ENCODE results near the gene NAV3. TPM values are rescaled to one million over a fixed set of nuclear protein-coding genes. Genes with fewer than 3 reads are reported as not detected.

The NAV3 gene
- total and polyA plus RNA-seq, 2 experiments from 2014 or later = 4.0 to 12.0 TPM

DNA sequence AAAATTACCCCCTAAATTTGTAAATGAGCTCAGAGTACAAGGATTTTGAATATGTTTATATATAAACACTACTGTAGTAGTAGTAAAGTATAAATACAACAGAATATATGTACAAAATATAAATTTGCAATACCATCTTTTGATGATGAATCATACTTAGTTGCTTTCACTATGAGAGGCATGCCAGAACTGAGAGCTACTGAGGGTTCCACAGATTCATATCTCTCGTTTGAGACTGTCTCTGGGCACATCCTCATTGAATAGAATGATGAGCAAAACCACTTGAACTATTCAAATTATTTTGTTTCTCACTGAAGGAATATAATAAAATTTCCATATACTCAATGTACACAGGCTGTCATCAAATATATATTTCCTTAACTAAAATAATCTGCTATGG is 417.6 kb downstream of the NAV3 start (continued):
- TF ChIP-seq POLR2AphosphoS5 (IDR thresholded peaks at IDR 0.05; ENCODE audit: low read depth) (no peak), CREB1 (CRISPR knock-in tag; IDR thresholded peaks at IDR 0.05; ENCODE audit: low read depth) (no peak), EZH2 (IDR thresholded peaks at IDR 0.05; ENCODE audit: low read depth, unreplicated experiment) (no peak), STAT1 (IDR thresholded peaks at IDR 0.05; ENCODE audit: unreplicated experiment) (no peak), EZH2phosphoT487 (IDR thresholded peaks at IDR 0.05; ENCODE audit: unreplicated experiment) (no peak)
- TF ChIP-seq, protein P1, sequence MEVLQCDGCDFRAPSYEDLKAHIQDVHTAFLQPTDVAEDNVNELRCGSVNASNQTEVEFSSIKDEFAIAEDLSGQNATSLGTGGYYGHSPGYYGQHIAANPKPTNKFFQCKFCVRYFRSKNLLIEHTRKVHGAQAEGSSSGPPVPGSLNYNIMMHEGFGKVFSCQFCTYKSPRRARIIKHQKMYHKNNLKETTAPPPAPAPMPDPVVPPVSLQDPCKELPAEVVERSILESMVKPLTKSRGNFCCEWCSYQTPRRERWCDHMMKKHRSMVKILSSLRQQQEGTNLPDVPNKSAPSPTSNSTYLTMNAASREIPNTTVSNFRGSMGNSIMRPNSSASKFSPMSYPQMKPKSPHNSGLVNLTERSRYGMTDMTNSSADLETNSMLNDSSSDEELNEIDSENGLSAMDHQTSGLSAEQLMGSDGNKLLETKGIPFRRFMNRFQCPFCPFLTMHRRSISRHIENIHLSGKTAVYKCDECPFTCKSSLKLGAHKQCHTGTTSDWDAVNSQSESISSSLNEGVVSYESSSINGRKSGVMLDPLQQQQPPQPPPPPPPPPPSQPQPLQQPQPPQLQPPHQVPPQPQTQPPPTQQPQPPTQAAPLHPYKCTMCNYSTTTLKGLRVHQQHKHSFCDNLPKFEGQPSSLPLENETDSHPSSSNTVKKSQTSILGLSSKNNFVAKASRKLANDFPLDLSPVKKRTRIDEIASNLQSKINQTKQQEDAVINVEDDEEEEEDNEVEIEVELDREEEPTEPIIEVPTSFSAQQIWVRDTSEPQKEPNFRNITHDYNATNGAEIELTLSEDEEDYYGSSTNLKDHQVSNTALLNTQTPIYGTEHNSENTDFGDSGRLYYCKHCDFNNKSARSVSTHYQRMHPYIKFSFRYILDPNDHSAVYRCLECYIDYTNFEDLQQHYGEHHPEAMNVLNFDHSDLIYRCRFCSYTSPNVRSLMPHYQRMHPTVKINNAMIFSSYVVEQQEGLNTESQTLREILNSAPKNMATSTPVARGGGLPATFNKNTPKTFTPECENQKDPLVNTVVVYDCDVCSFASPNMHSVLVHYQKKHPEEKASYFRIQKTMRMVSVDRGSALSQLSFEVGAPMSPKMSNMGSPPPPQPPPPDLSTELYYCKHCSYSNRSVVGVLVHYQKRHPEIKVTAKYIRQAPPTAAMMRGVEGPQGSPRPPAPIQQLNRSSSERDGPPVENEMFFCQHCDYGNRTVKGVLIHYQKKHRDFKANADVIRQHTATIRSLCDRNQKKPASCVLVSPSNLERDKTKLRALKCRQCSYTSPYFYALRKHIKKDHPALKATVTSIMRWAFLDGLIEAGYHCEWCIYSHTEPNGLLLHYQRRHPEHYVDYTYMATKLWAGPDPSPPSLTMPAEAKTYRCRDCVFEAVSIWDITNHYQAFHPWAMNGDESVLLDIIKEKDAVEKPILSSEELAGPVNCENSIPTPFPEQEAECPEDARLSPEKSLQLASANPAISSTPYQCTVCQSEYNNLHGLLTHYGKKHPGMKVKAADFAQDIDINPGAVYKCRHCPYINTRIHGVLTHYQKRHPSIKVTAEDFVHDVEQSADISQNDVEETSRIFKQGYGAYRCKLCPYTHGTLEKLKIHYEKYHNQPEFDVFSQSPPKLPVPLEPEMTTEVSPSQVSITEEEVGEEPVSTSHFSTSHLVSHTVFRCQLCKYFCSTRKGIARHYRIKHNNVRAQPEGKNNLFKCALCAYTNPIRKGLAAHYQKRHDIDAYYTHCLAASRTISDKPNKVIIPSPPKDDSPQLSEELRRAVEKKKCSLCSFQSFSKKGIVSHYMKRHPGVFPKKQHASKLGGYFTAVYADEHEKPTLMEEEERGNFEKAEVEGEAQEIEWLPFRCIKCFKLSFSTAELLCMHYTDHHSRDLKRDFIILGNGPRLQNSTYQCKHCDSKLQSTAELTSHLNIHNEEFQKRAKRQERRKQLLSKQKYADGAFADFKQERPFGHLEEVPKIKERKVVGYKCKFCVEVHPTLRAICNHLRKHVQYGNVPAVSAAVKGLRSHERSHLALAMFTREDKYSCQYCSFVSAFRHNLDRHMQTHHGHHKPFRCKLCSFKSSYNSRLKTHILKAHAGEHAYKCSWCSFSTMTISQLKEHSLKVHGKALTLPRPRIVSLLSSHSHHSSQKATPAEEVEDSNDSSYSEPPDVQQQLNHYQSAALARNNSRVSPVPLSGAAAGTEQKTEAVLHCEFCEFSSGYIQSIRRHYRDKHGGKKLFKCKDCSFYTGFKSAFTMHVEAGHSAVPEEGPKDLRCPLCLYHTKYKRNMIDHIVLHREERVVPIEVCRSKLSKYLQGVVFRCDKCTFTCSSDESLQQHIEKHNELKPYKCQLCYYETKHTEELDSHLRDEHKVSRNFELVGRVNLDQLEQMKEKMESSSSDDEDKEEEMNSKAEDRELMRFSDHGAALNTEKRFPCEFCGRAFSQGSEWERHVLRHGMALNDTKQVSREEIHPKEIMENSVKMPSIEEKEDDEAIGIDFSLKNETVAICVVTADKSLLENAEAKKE (CRISPR knock-in tag; IDR thresholded peaks at IDR 0.05) = no peak

DNA sequence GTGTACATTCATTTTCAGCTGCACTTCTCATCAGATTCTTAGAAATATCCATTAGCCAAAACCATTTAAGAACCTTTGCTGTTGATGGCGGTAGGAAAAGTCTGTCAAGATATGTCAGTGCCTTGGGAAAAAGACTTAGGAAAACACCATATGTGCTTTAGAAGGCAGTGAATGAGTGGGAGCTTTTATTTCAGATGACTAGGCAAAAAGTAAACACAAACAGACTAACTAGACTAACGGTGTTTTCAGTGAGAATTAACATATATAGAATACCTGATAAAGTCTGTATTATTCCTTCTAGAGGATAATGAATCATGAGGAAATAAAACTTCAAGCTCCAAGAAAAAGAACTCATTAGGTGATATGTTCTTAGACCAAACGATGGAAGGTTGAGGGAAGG is 418.9 kb downstream of the NAV3 start:
- no peaks in the 10 kb centered on the region for H3F3A ChIP-seq (replicated peaks; ENCODE audit: low read depth)
- peaks cover 7% of the 10 kb centered on the region; the same call in 1 of the 2 replicates for H3K9me2 ChIP-seq (ENCODE audit: insufficient read depth)
- no peaks in the 10 kb centered on the region; the same call in 1 of the 2 replicates for H3K36me3 ChIP-seq (ENCODE audit: insufficient read depth)
- no peak overlapping the region for H2AFZ ChIP-seq
- no peak overlapping the region for H3K4me3 ChIP-seq
- Mint-ChIP-seq H3K9me3 (peaks cover 12% of the 10 kb centered on the region; the same call in 2 of the 3 replicates), H3K27me3 (ENCODE audit: insufficient read depth, low read depth, poor library complexity) (no peaks in the 10 kb centered on the region), H3K27ac (0 out of 2 replicates have a peak overlapping the region, but pooled peaks have one; percentile 35), H3K4me3 (no peak overlapping the region), H3K4me1 (peaks cover 18% of the 10 kb centered on the region), H3K36me3 (ENCODE audit: low read depth) (no peaks in the 10 kb centered on the region)
- H3K4me1 ChIP-seq (ENCODE audit: insufficient read depth) = peaks cover 7% of the 10 kb centered on the region
- H3K27me3 ChIP-seq (ENCODE audit: insufficient read depth) = no peaks in the 10 kb centered on the region
- no peak for DNase-seq (ENCODE audit: low spot score)
- H3K4me2 ChIP-seq = no peak overlapping the region
- H3K79me2 ChIP-seq (replicated peaks; ENCODE audit: insufficient read depth) = no peaks in the 10 kb centered on the region
- H3K27ac ChIP-seq (ENCODE audit: low read depth) = no peak overlapping the region
- no peak for ATAC-seq
- no peaks in the 10 kb centered on the region for H4K20me1 ChIP-seq (replicated peaks; ENCODE audit: insufficient read depth)
- no peak for TF ChIP-seq CREB1 (CRISPR knock-in tag; IDR thresholded peaks at IDR 0.05; ENCODE audit: low read depth)
- TF ChIP-seq EZH2 (IDR thresholded peaks at IDR 0.05; ENCODE audit: low read depth, unreplicated experiment) = no peak
- no peak for TF ChIP-seq EZH2phosphoT487 (IDR thresholded peaks at IDR 0.05; ENCODE audit: unreplicated experiment)
- TF ChIP-seq, protein P2, sequence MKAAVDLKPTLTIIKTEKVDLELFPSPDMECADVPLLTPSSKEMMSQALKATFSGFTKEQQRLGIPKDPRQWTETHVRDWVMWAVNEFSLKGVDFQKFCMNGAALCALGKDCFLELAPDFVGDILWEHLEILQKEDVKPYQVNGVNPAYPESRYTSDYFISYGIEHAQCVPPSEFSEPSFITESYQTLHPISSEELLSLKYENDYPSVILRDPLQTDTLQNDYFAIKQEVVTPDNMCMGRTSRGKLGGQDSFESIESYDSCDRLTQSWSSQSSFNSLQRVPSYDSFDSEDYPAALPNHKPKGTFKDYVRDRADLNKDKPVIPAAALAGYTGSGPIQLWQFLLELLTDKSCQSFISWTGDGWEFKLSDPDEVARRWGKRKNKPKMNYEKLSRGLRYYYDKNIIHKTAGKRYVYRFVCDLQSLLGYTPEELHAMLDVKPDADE (IDR thresholded peaks at IDR 0.05) = no peak
- TF ChIP-seq STAT1 (IDR thresholded peaks at IDR 0.05; ENCODE audit: unreplicated experiment) = no peak
- no peak for TF ChIP-seq ZNF331 (CRISPR knock-in tag; IDR thresholded peaks at IDR 0.05; ENCODE audit: low read depth)
- TF ChIP-seq, protein P1 (CRISPR knock-in tag; IDR thresholded peaks at IDR 0.05) = no peak
